ENCODE results near the gene SRP68. TPM values are rescaled to one million over a fixed set of nuclear protein-coding genes. Genes with fewer than 3 reads are reported as not detected.

Gene SRP68
- total RNA-seq, 2 experiments from 2014 or later = 81.6 to 83.0 TPM

DNA sequence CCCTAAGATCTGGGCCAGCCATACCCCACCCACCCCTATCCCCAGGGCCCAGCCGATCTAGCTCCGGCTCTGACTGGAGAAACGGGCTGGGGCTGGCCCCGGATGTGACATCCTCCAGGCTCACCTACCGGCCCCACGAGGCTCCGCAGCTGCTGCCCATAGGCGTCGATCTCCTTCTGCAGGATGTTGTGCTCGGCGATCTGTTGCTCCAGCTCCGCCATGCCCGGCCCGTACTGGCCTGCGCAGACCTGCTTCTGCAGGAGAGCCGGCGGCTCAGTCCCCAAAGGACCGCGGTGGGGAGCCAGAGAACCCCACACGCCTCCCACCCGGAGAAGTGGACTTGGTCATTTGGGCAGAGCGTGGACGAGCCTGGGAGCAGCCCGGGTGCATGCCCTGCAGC lies 50.0 kb downstream of the SRP68 start:
- no peak overlapping the region for H3K27ac Mint-ChIP-seq
- peaks cover 4% of the 10 kb centered on the region for H3K4me1 Mint-ChIP-seq

DNA sequence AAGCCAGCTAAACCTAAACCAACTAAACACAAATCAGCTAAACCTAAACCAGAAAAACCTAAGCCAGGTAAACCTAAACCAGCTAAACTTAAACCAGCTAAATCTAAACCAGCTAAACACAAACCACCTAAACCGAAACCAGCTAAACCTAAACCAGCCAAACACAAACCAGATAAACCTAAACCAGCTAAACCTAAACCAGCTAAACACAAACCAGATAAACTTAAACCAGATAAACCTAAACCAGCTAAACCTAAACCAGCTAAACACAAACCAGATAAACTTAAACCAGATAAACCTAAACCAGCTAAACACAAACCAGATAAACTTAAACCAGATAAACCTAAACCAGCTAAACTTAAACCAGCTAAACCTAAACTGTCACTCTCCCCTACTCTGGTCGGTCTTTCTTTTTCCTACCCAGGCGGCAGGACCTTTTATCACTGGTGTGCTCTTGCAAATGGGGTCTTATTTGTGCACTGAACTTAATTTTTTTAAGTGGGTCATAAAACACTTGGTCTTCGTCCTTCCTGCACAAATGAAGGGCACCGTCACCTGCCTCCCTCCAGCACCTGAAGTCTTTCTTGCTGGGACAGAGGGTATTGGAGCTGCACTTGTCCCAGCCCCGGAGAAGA lies 52.4 kb downstream of the SRP68 start:
- no peak overlapping the region for H3K4me3 Mint-ChIP-seq
- ATAC-seq (ENCODE audit: low read depth) (no peak), DNase-seq (no peak)
- H3K9me3 Mint-ChIP-seq = no peaks in the 10 kb centered on the region
- H3K27ac Mint-ChIP-seq = peak overlapping the region; percentile 66
- POLR2A ChIA-PET = interaction anchor here (0.6 to 1.5 kb wide), 2 partner anchors 10 to 66 kb away, joined by 5 read pairs; no protein-coding TSS in a partner anchor
- H3K4me1 Mint-ChIP-seq = peaks cover 4% of the 10 kb centered on the region
- no peaks in the 10 kb centered on the region for H3K36me3 Mint-ChIP-seq
- no peaks in the 10 kb centered on the region for H3K27me3 Mint-ChIP-seq

More for the DNA sequence above, 50.0 kb downstream of the SRP68 start:
- Mint-ChIP-seq H3K4me3 (no peak overlapping the region), H3K36me3 (no peaks in the 10 kb centered on the region), H3K27me3 (no peaks in the 10 kb centered on the region), H3K9me3 (no peaks in the 10 kb centered on the region)
- ATAC-seq (ENCODE audit: low read depth) (no peak), DNase-seq (no peak)
- POLR2A ChIA-PET = interaction anchor here (1.1 kb wide), 1 partner anchor 82 kb away, joined by 3 read pairs; the partner anchor contains the start of gene EXOC7

DNA sequence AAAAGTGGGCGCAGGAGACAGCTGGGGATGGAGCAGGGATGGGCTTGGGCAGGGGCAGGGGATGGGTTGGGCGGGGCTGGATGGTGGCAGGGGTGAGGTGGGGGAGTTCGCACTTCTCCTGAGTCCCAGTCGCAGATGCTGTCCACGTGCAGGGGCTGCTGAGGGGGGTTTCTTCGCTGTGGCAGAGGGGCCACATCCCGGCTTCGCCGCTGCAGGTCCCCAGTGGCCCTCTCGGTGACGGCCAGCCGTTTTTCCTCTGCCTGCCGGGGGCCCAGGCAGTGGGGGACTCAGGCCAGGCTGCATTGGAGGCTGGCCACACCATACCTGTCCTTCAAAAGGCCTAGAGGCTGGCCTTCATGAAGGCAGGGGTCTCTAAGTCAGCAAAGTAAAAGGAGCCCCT lies 53.5 kb downstream of the SRP68 start:
- Mint-ChIP-seq H3K4me3 (no peak overlapping the region), H3K36me3 (no peaks in the 10 kb centered on the region), H3K4me1 (peaks cover 5% of the 10 kb centered on the region), H3K9me3 (no peaks in the 10 kb centered on the region), H3K27me3 (no peaks in the 10 kb centered on the region), H3K27ac (no peak overlapping the region)
- POLR2A ChIA-PET = interaction anchor here (0.6 to 1.6 kb wide), 2 partner anchors 10 to 15 kb away, joined by 3 to 4 read pairs; no protein-coding TSS in a partner anchor
- DNase-seq (no peak), ATAC-seq (ENCODE audit: low read depth) (no peak)

GRCh38 chr17:76018340-76018680 lies 54.0 kb downstream of the SRP68 start:
- Mint-ChIP-seq H3K27me3 (no peaks in the 10 kb centered on the region), H3K9me3 (no peaks in the 10 kb centered on the region), H3K4me1 (peaks cover 5% of the 10 kb centered on the region), H3K27ac (no peak overlapping the region), H3K4me3 (no peak overlapping the region), H3K36me3 (no peaks in the 10 kb centered on the region)
- DNase-seq (no peak), ATAC-seq (ENCODE audit: low read depth) (no peak)
- POLR2A ChIA-PET = interaction anchor here (0.6 to 1.6 kb wide), 2 partner anchors 11 to 15 kb away, joined by 3 to 4 read pairs; no protein-coding TSS in a partner anchor

DNA sequence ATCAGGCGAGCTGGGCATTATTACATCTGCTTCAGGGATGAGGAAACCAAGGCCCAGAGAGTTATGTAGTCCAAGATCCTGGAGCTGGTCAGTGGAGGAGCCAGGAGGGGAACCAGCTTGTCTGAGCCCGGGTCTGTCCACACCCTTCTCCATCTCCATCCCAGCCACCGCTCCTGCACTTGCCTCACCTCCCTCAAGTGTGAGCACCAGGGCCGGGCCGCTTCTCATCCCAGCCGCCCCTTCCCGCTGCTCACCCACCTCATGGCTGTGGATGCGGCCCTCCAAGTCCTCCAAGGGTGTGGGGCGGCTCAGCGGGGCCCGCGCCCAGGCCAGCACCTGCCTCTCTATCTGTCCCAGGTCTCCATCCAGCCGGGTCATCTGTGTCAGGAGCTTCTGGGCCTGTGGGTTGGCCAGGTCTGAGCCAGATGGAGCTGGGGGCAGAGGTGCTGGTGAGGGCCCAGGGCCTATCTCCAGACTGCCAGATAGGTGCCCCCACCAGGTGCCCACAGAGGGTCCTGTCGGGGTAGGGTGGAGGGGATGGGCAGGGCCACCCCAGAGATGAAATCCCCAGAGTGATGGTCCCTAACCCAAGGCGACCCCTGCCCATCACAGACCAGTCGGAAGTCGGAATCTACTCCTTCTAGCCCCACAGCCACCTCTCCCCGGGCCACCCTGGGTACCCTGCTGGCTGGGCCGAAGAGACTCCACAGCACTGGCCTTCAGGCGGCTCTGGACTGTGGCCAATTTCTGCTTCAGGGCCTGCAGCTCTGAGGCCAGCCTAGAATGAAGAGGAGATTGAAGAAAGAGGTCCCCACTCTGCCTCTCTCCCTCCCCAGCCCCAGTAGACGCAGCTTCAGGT lies 54.6 kb downstream of the SRP68 start:
- ATAC-seq (ENCODE audit: low read depth) (no peak), DNase-seq (no peak)
- no peak overlapping the region for H3K4me3 Mint-ChIP-seq
- POLR2A ChIA-PET = interaction anchor here (1.6 kb wide), 1 partner anchor 12 kb away, joined by 3 read pairs; no protein-coding TSS in a partner anchor
- no peak overlapping the region for H3K27ac Mint-ChIP-seq
- H3K4me1 Mint-ChIP-seq = peaks cover 5% of the 10 kb centered on the region
- no peaks in the 10 kb centered on the region for H3K9me3 Mint-ChIP-seq
- H3K36me3 Mint-ChIP-seq = no peaks in the 10 kb centered on the region
- no peaks in the 10 kb centered on the region for H3K27me3 Mint-ChIP-seq

DNA sequence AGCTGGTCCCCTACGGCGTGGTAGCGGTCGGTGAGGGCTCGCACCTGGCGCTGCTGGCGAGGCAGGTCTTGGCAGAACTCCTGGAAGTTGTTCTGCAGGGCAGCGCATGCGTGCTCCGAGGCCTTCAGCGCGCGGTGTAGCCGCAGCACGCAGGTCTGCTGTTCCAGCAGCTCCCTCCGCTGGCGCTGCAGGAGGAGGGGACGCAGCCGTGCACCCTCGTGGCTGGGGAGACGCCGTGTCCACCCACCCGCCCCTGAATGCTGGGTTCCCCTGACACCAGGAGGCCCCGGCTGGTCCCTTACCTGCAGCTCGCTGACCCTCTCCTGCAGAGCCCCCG lies 57.4 kb downstream of the SRP68 start:
- H3K4me3 Mint-ChIP-seq = no peak overlapping the region
- ATAC-seq (ENCODE audit: low read depth) = no peak
- DNase-seq = no peak

GRCh38 chr17:76014100-76014924 lies 58.0 kb downstream of the SRP68 start:
- Mint-ChIP-seq H3K9me3 (no peaks in the 10 kb centered on the region), H3K4me3 (peak overlapping the region; percentile 36), H3K27me3 (no peaks in the 10 kb centered on the region), H3K36me3 (no peaks in the 10 kb centered on the region), H3K4me1 (peaks cover 2% of the 10 kb centered on the region), H3K27ac (peak overlapping the region; percentile 20)
- DNase-seq = peak; percentile 80
- peak; percentile 97 for ATAC-seq (ENCODE audit: low read depth)
- POLR2A ChIA-PET = interaction anchor here (0.5 to 1.7 kb wide), 8 partner anchors 12 to 488 kb away, joined by 3 to 5 read pairs (median 4); no protein-coding TSS in a partner anchor

More for the DNA sequence above, 57.4 kb downstream of the SRP68 start:
- Mint-ChIP-seq H3K9me3 (no peaks in the 10 kb centered on the region), H3K4me1 (peaks cover 5% of the 10 kb centered on the region), H3K27ac (no peak overlapping the region), H3K36me3 (no peaks in the 10 kb centered on the region), H3K27me3 (no peaks in the 10 kb centered on the region)
- POLR2A ChIA-PET = interaction anchor here (1.1 to 1.5 kb wide), 3 partner anchors 42 to 265 kb away, joined by 3 to 4 read pairs (median 4); no protein-coding TSS in a partner anchor

DNA sequence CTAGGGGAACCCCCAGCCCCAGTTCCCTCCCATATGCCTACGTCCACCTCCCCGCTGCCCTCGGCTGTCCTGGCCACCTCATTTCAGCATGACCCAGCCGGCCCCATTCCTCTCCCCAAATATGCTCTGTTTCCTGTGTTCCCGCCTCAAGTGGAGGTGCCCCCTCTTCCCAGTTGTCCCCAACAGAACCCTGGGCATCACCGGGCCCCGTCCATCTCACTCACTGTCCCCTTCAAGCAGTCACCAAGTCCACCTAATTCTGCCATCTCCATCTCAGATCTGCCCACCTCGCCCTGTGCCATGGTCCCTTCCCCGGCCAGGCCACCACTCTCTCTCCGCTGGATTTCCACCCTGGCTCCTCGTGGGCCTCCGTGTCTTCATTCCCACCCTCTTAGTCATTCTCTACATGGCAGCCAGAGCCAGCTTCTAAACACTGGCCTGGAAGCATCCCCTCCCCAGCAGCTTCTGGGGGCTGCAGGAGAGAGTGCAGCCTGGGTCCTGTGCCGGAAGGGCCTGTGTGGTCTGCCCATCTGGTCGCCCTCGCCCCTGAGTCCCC lies 58.9 kb downstream of the SRP68 start:
- Mint-ChIP-seq H3K4me1 (peaks cover 2% of the 10 kb centered on the region), H3K27ac (peak overlapping the region; percentile 20)
- POLR2A ChIA-PET = interaction anchor here (0.9 to 1.7 kb wide), 5 partner anchors 16 to 266 kb away, joined by 3 to 5 read pairs (median 3); partner anchors contain the start of gene EXOC7

GRCh38 chr17:76011951-76012350 lies 60.4 kb downstream of the SRP68 start:
- DNase-seq = no peak
- Mint-ChIP-seq H3K9me3 (no peaks in the 10 kb centered on the region), H3K27ac (no peak overlapping the region), H3K27me3 (no peaks in the 10 kb centered on the region), H3K4me3 (no peak overlapping the region), H3K4me1 (peaks cover 2% of the 10 kb centered on the region), H3K36me3 (no peaks in the 10 kb centered on the region)
- ATAC-seq (ENCODE audit: low read depth) = no peak
- POLR2A ChIA-PET = interaction anchor here (0.5 to 0.6 kb wide), 2 partner anchors 76 to 264 kb away, joined by 3 read pairs; no protein-coding TSS in a partner anchor

More for the DNA sequence above, 58.9 kb downstream of the SRP68 start:
- no peak for DNase-seq
- no peaks in the 10 kb centered on the region for H3K9me3 Mint-ChIP-seq
- H3K4me3 Mint-ChIP-seq = no peak overlapping the region
- no peaks in the 10 kb centered on the region for H3K36me3 Mint-ChIP-seq
- ATAC-seq (ENCODE audit: low read depth) = no peak
- H3K27me3 Mint-ChIP-seq = no peaks in the 10 kb centered on the region

- no peak overlapping the region for H3K4me3 Mint-ChIP-seq
- DNase-seq = no peak
- H3K9me3 Mint-ChIP-seq = no peaks in the 10 kb centered on the region
- peaks cover 6% of the 10 kb centered on the region for H3K4me1 Mint-ChIP-seq
- H3K27me3 Mint-ChIP-seq = no peaks in the 10 kb centered on the region
- no peaks in the 10 kb centered on the region for H3K36me3 Mint-ChIP-seq
- POLR2A ChIA-PET = no interaction called here
- H3K27ac Mint-ChIP-seq = no peak overlapping the region
- no peak for ATAC-seq (ENCODE audit: low read depth)
Measured at GRCh38 chr17:76009969-76010661, 62.2 kb downstream of the SRP68 start.

DNA sequence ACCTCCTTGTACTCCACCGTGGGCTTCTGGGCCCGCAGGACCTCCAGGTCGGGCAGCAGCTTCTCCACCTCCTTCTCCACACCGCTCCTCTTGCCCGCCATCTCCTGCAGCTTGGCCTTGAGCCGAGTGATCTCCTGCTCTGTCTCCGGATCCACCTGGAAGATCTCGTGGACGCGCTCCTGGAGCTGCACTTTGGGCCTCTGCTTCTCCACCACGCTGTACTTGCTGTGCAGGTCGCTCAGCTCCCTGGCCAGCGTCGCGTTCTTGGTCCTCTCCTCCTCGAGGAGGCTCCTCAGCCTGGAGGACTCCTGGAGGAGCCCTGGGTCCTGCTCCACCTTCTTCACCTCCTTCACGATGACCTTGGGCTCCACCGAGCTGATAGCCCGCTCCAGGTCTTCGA lies 62.9 kb downstream of the SRP68 start:
- POLR2A ChIA-PET = interaction anchor here (0.6 kb wide), 1 partner anchor 110 kb away, joined by 3 read pairs; no protein-coding TSS in a partner anchor
- Mint-ChIP-seq H3K36me3 (no peaks in the 10 kb centered on the region), H3K4me3 (no peak overlapping the region), H3K27ac (no peak overlapping the region), H3K4me1 (peaks cover 6% of the 10 kb centered on the region), H3K27me3 (no peaks in the 10 kb centered on the region), H3K9me3 (no peaks in the 10 kb centered on the region)
- ATAC-seq (ENCODE audit: low read depth) (no peak), DNase-seq (no peak)

All from activated naive CD8-positive, alpha-beta T cell treated with anti-CD3 and anti-CD28 coated beads, Interleukin-2, amount 10 ng/mL, durations not matched to agents 7 days and 5 days (primary cell).